Measurements from ENCODE around the gene KLHL34. TPM values are rescaled to one million over a fixed set of nuclear protein-coding genes. Genes with fewer than 3 reads are reported as not detected.

KLHL34 gene
- total RNA-seq, 4 donors from 2014 or later, result 0.09 to 0.23 TPM; not detected in 2

DNA sequence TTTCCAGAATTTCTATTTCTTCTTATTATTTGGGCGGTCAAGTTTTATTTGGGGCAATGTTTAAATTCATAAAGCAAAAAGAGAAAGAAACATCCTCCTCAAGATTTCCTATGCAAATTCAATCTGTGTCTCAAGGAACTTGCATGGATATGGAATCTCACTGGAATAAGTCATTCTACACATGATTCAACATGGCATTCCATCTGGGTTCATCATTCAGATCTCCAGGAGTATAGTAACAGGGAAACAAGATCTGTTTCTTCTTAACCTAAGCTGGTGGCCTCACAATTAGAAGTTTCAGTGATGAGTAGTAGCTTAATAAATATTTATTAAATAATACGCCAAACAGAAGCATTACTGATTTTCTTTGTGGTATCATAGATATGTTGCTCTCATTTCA lies 19.8 kb downstream of the KLHL34 start:
- WGBS, 2 donors, result 90 to 91% methylated on average over 2 of the region's 2 CpGs
- intact Hi-C loops (cut with DNase I), result no loop called here
- no peaks in the 10 kb centered on the region for H3K4me1 ChIP-seq
- no peak overlapping the region for H3K27ac ChIP-seq
- H3K9me3 ChIP-seq, result no peaks in the 10 kb centered on the region
- TF ChIP-seq, protein P1, sequence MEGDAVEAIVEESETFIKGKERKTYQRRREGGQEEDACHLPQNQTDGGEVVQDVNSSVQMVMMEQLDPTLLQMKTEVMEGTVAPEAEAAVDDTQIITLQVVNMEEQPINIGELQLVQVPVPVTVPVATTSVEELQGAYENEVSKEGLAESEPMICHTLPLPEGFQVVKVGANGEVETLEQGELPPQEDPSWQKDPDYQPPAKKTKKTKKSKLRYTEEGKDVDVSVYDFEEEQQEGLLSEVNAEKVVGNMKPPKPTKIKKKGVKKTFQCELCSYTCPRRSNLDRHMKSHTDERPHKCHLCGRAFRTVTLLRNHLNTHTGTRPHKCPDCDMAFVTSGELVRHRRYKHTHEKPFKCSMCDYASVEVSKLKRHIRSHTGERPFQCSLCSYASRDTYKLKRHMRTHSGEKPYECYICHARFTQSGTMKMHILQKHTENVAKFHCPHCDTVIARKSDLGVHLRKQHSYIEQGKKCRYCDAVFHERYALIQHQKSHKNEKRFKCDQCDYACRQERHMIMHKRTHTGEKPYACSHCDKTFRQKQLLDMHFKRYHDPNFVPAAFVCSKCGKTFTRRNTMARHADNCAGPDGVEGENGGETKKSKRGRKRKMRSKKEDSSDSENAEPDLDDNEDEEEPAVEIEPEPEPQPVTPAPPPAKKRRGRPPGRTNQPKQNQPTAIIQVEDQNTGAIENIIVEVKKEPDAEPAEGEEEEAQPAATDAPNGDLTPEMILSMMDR (IDR thresholded peaks at IDR 0.05), result no peak
- TF ChIP-seq POLR2A (IDR thresholded peaks at IDR 0.05), result no peak
- H3K4me3 ChIP-seq, result no peak overlapping the region
- H3K27me3 ChIP-seq, result no peaks in the 10 kb centered on the region
- DNase-seq, result no peak
- no peaks in the 10 kb centered on the region for H3K36me3 ChIP-seq

DNA sequence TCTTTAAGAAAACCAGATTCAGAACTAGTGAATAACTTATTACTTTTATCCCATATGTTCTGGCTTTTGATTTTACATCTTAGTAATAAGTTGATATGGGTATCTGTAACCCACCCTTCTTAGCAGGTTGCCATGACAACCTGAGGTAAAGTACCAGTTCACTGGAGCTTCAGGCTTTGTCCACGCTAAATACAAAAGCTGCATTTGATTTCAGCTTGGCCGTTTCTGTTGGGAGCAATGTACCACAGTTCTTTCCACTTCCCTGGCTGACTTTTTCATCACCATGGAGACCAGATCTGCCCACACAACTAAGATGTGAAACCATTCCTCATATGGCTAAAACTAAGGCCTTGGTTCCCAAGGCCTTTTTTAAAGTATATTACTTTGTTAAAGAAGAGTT lies 26.1 kb downstream of the KLHL34 start:
- intact Hi-C loops (cut with DNase I), result no loop called here
- H3K4me3 ChIP-seq, result no peak overlapping the region
- H3K4me1 ChIP-seq, result no peaks in the 10 kb centered on the region
- no peaks in the 10 kb centered on the region for H3K27me3 ChIP-seq
- H3K9me3 ChIP-seq, result no peaks in the 10 kb centered on the region
- no peaks in the 10 kb centered on the region for H3K36me3 ChIP-seq
- no peak overlapping the region for H3K27ac ChIP-seq
- 54 to 59% methylated on average over 2 of the region's 2 CpGs for WGBS, 2 donors
- no peak for DNase-seq
- no peak for TF ChIP-seq POLR2A (IDR thresholded peaks at IDR 0.05)
- TF ChIP-seq, protein P1 (IDR thresholded peaks at IDR 0.05), result no peak

DNA sequence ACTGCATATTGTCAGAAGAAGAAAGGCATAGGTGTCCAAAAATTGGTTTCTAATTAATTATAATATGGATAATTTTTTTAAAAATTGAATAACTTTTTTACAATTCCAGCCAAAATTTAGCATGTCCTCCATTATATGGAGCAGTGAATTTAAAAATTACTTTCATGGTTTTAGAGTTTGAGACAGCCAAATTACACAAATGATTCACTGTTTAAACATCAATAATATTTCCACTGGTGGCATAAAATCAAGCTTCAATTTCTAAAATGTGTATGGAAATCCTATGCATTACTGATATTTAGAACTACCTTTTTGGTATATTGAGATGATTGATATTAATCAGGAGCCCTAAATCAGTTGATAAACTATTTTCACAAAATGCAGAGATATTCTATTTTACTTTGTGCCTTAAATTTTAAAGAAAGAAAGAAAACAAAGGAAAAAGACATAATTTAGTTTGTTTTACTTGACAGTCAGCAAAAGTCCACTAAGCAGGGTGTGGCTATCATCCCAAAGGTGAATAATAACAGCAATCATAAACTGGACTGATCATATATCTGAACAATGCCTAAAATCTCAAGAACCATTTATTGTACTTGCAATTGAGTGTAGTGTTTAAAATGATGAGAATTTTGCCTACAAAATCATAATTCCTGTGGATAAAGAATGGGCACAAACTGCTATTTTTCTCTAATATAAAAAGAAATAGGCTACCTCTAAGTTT lies 34.2 kb downstream of the KLHL34 start:
- TF ChIP-seq, protein P1 (IDR thresholded peaks at IDR 0.05), result no peak
- no peak for TF ChIP-seq POLR2A (IDR thresholded peaks at IDR 0.05)
- intact Hi-C loops (cut with DNase I), result no loop called here

DNA sequence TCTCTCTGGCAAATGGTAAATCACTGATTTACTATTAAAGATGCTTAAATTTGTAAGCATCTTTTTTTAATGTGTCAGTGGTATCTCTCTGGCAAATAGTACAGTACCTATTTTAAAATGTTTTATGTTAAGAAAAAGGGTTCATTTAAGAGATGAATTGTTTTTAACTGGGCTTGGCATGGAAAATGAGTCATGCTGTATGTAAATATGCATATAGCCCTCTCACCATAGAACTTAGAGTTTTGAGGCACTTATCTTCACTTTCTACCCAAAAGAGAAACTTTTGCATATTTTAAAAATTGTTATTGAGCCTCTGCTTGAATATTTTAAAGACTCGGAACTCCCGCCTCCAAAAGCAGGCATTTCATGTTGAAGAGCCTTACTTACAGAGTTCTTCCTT lies 37.9 kb downstream of the KLHL34 start:
- Histone ChIP-seq H3K27ac (no peak overlapping the region), H3K4me3 (no peak overlapping the region), H3K9me3 (no peaks in the 10 kb centered on the region), H3K27me3 (no peaks in the 10 kb centered on the region), H3K4me1 (no peaks in the 10 kb centered on the region), H3K36me3 (no peaks in the 10 kb centered on the region)
- no peak for DNase-seq
- WGBS, 2 donors, result 79 to 93% methylated on average over 2 of the region's 2 CpGs
- TF ChIP-seq, protein P1 (IDR thresholded peaks at IDR 0.05), result no peak
- TF ChIP-seq POLR2A (IDR thresholded peaks at IDR 0.05), result no peak
- intact Hi-C loops (cut with DNase I), result no loop called here

More for the DNA sequence above, 34.2 kb downstream of the KLHL34 start:
- H3K4me3 ChIP-seq, result no peak overlapping the region
- no peaks in the 10 kb centered on the region for H3K36me3 ChIP-seq
- no peaks in the 10 kb centered on the region for H3K9me3 ChIP-seq
- no peaks in the 10 kb centered on the region for H3K4me1 ChIP-seq
- no peaks in the 10 kb centered on the region for H3K27me3 ChIP-seq
- no peak overlapping the region for H3K27ac ChIP-seq
- no peak for DNase-seq

DNA sequence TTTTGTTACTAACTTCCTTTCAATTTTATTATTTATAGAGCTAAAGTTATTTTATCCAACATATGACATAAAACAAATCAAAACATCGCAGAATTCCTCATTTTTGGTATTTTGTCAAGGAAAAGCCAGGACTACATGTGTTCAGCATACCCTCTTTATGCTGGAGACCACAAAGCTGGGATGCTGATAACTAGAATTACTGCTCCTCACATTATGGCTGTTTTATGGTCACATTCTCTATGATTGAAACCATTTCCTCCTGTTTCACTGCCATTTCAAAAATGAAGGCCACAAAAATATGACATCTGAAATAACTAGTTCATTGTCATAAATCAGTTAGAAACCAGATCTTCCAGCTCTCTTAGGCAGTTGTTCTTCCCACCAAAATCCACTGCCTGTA lies 41.7 kb downstream of the KLHL34 start:
- no peak for TF ChIP-seq POLR2A (IDR thresholded peaks at IDR 0.05)
- TF ChIP-seq, protein P1 (IDR thresholded peaks at IDR 0.05), result no peak
- Histone ChIP-seq H3K9me3 (no peaks in the 10 kb centered on the region), H3K27me3 (no peaks in the 10 kb centered on the region), H3K4me3 (no peak overlapping the region), H3K4me1 (no peaks in the 10 kb centered on the region), H3K27ac (no peak overlapping the region), H3K36me3 (no peaks in the 10 kb centered on the region)
- WGBS, 2 donors, result 33 to 71% methylated on average over 1 of the region's 1 CpG
- intact Hi-C loops (cut with DNase I), result no loop called here
- DNase-seq, result no peak

Data from esophagus squamous epithelium (tissue), 5 donors.